NCI-H2171 (cell line): ENCODE data around the gene IKZF3.
"Not testable (repeated sequence)": the region's sequence is repeated elsewhere in the genome, so short reads cannot be mapped to it uniquely, and the experiment has no call there.

Experiments used
- DNase-seq: peaks from one replicate; lab custom pipeline; 2025; lab: John Stamatoyannopoulos, UW

Gene IKZF3

GRCh38 chr17:39739885-39740356 lies 124.2 kb downstream of the IKZF3 start:
- no peak for DNase-seq

DNA sequence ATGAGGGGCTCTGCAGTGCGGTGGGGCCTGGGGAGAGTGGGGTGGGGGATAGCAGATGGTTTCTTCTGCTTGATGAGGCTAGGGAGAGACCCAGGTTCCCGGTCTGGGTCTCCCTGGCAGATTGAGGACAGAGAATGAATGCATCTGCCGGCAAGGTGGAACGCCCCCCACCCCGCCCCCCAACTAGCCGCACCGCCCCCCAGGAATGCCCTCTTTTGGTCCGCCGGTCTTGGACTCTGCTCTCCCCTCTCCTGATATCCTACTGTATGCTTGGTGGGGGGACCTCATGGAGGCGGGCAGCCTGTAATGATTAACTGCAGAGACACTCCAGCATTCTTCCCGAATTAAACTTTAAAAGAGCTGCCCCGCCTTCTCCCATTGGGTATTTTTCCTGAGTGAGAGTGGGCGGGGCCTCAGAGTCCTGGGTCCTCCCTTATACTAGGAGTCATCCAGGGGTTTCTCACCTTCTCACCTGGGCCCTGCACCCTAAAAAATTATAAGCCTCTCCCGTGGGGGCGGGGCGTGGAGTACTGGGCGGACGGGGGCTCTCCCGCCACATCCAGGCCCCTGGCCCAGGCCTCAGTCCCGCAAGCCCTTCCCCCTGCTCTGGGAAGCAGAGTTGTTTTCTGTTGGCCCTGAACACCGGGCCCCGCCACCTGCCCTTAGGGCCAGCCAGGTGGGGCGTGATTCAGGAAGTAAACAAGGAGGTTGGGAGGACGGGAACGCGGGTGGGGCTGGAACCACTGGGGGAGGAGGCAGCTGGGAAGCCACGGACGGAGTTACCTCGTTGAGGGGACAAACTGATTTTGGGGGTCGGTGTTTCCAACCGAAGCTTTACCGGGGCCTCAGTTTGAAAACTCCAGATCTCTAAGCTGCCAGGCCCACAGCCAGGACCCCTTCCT lies 124.9 kb downstream of the IKZF3 start:
- DNase-seq = peak; percentile 48

DNA sequence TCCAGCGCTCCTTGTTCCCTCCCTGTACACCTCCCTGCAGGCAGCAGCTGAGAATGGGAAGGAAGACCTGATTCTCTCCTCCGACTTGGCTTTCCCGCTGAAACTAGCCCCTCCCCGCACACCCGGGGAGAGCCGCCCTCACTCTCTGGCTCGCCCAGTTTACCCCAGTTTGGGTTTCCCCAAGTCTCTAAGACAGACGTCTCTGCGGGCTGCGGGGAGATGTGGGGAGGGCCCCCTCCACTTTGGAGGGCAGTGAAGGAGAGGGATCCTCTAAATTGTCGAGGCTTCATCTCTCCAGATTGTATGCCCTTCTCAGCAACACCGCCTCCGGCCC lies 125.6 kb downstream of the IKZF3 start:
- DNase-seq = peak; percentile 43

GRCh38 chr17:39737760-39738567 lies 126.1 kb downstream of the IKZF3 start, which contains the start of gene GRB7:
GRB7 (plus strand) TSS chr17:39737938; CDS start chr17:39742302, 4,364 bp downstream.
- DNase-seq = peak; percentile 84

DNA sequence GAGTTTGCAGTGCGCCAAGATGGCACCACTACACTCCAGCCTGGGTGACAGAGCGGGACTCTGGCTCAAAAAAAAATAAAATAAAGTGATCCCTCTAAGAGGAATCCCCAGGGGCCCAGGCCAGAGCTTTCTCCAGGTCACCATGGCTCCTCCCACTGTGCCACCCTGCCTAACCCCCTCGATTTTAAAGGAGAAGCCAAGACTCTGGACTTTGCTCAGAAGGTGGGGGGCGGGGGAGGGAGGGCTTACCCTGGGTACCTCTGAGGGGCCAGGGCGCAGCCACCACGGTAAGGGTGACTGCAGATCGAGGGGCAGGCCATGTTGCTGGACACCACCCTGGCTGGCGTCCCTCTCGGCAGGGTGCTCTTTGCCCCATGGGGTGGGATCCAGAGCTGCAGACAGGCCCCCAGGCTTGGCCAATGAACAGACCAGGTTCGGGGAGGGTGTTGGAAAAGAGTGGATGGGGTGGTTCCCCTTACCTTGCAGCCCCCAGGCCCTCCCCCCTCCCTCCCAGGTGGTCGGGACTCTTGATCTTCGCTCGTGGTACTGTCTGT lies 126.8 kb downstream of the IKZF3 start:
- DNase-seq = no peak

- no peak for DNase-seq
These were observed 127.6 kb downstream of the IKZF3 start for GRCh38 chr17:39736319-39737165.

- no peak for DNase-seq
These were observed 128.2 kb downstream of the IKZF3 start for GRCh38 chr17:39735882-39736281.

DNA sequence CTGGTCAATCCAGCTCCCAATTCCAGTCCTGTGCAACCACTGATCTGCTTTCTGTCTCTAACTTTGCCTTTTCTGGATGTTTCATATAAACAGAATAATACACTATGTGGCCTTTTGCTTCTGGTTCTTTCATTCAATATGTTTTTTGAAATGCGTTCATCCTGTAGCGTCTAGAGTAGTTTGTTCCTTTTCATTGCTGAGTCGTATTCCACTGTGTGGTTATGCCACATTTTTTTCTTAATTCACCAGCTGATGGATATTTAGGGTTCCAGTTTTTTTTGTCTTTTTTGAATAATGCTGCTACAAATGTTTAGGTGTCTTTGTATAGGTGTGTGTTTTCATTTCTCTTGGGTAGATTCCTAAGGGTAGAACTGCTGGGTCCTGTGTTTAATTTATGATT lies 131.5 kb downstream of the IKZF3 start:
- no peak for DNase-seq

- DNase-seq = peak; percentile 83
These were observed 133.8 kb downstream of the IKZF3 start, which contains the start of gene MIEN1 for GRCh38 chr17:39730095-39730921. MIEN1 (minus strand) TSS chr17:39730532; CDS start chr17:39730495, 37 bp downstream.

- DNase-seq = no peak
These were observed 134.7 kb downstream of the IKZF3 start for GRCh38 chr17:39729280-39729851.

GRCh38 chr17:39727556-39727955 lies 136.6 kb downstream of the IKZF3 start:
- DNase-seq = no peak

DNA sequence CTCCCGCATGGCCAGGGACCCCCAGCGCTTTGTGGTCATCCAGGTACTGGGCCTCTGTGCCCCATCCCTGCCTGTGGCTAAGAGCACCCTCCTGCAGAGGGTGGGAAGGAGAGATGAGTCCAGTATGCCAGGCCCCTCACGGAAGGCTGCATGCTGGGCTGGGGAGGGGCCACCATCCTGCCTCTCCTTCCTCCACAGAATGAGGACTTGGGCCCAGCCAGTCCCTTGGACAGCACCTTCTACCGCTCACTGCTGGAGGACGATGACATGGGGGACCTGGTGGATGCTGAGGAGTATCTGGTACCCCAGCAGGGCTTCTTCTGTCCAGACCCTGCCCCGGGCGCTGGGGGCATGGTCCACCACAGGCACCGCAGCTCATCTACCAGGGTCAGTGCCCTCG lies 137.5 kb downstream of the IKZF3 start:
- no peak for DNase-seq

GRCh38 chr17:39725923-39726322 lies 138.2 kb downstream of the IKZF3 start:
- DNase-seq = not testable (repeated sequence)

- no peak for DNase-seq
These were observed 139.4 kb downstream of the IKZF3 start for GRCh38 chr17:39724731-39725130.

DNA sequence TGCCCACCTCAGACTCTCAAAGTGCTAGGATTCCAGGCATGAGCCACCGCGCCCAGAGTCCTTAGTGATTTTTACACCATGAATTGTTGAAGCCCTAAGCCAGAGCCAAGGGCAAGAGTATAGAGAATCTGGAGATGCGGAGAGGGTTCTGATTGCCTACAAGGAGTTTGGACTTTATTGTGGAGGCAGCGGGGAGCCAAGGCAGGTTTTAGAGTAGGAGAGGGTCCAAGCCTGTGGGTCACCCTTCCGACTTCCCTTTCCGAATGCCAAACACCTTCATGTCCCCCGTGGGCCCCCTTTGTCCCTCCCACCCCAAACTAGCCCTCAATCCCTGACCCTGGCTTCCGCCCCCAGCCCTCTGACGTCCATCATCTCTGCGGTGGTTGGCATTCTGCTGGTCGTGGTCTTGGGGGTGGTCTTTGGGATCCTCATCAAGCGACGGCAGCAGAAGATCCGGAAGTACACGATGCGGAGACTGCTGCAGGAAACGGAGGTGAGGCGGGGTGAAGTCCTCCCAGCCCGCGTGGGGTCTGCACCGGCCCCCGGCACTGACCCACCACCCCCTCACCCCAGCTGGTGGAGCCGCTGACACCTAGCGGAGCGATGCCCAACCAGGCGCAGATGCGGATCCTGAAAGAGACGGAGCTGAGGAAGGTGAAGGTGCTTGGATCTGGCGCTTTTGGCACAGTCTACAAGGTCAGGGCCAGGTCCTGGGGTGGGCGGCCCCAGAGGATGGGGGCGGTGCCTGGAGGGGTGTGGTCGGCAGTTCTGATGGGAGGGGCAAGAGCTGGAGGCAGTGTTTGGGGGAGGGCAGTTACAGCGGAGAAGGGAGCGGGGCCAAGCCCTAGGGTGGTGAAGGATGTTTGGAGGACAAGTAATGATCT lies 140.9 kb downstream of the IKZF3 start:
- DNase-seq = no peak

GRCh38 chr17:39722104-39722503 lies 142.0 kb downstream of the IKZF3 start:
- no peak for DNase-seq

DNA sequence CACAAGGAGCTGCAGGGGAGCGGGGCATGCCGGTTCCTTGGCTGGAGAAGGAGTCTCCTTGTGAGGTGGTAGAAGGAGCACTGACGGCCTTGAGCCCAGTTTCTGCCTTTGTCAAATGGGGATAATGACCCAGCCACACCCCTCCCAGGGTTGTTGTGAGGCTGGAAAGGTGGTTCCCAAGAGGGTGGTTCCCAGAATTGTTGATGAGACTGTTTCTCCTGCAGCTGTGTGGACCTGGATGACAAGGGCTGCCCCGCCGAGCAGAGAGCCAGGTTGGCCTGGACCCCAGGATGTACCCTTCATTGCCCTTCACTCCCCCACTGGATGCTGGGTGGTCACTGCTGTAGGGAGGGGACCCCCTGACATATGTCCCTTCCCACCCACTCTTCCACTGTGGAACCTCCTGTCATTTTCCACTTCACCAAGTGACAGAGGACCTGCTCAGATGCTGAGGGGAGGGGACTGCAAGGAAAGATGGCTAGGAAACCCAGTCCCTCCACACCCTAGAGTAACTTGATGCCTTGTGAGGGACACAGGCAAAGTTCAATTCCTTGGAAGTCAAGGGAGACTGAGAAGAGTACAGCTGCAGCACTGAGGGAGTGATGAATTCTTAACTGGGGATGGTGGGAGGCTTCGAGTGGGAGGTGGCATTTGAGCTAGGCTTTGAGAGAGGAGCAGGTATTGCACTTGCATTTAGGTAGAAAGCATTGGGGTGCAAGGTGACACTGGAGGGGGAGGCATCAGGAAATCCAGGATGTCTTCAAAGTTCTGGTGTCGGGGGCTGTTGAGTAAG lies 144.4 kb downstream of the IKZF3 start:
- DNase-seq = no peak

GRCh38 chr17:39717660-39718059 lies 146.5 kb downstream of the IKZF3 start:
- DNase-seq = no peak
